H9 (cell line): ENCODE measurements around the gene LILRA6. TPM values are rescaled to one million over a fixed set of nuclear protein-coding genes. Genes with fewer than 3 reads are reported as not detected.

Experiments
- DNase-seq: peaks from one replicate; pipeline ENCODE4 v3.0.0-alpha.2; 2017
- H2AFZ ChIP-seq: one replicate; pipeline ENCODE4 v1.6.1; 2013; ENCODE audit warnings: mild to moderate bottlenecking, low read length, control low read depth, moderate library complexity
- H2AK5ac ChIP-seq: 2 replicates; pipeline ENCODE4 v1.6.1; 2013; ENCODE audit warnings: low read length, control low read depth, mixed read lengths; ENCODE audit not compliant: insufficient read length
- H2BK120ac ChIP-seq: one replicate; pipeline ENCODE4 v1.6.1; 2013; ENCODE audit warnings: low read depth, mild to moderate bottlenecking, low read length, control low read depth, inconsistent platforms; ENCODE audit not compliant: poor library complexity, severe bottlenecking
- H2BK12ac ChIP-seq: 2 replicates; pipeline ENCODE4 v1.6.1; 2013; ENCODE audit warnings: low read length, control low read depth, mixed read lengths, low read depth; ENCODE audit not compliant: insufficient read length
- H2BK15ac ChIP-seq: 2 replicates; pipeline ENCODE4 v1.6.1; 2013; ENCODE audit warnings: low read depth, low read length, control low read depth
- H2BK20ac ChIP-seq: one replicate; pipeline ENCODE4 v1.6.1; 2013; ENCODE audit warnings: low read depth, mild to moderate bottlenecking, low read length, control low read depth, inconsistent platforms; ENCODE audit not compliant: poor library complexity, severe bottlenecking
- H2BK5ac ChIP-seq: 2 replicates; pipeline ENCODE4 v1.6.1; 2013; ENCODE audit warnings: low read length, control low read depth, mixed read lengths; ENCODE audit not compliant: insufficient read length
- H3K14ac ChIP-seq: 2 replicates; pipeline ENCODE4 v1.6.1; 2013; ENCODE audit warnings: low read length, control low read depth; ENCODE audit not compliant: insufficient read depth
- H3K18ac ChIP-seq: 2 replicates; pipeline ENCODE4 v1.6.1; 2013; ENCODE audit warnings: low read depth, mild to moderate bottlenecking, mixed read lengths, low read length, control low read depth; ENCODE audit not compliant: insufficient read length
- H3K23ac ChIP-seq: 2 replicates; pipeline ENCODE4 v1.6.1; 2013; ENCODE audit warnings: low read length, control low read depth, mixed read lengths, low read depth; ENCODE audit not compliant: insufficient read length
- H3K23me2 ChIP-seq: 2 replicates; pipeline ENCODE4 v1.6.1; 2013; ENCODE audit warnings: low read depth, mild to moderate bottlenecking, mixed read lengths, low read length, control low read depth; ENCODE audit not compliant: insufficient read length, poor library complexity, severe bottlenecking
- H3K27ac ChIP-seq: 2 replicates; pipeline ENCODE4 v1.5.1; 2013; ENCODE audit warnings: low read length, control low read depth, mixed read lengths, low read depth; ENCODE audit not compliant: insufficient read length
- H3K27me3 ChIP-seq: 2 replicates; pipeline ENCODE4 v1.6.1; 2013; ENCODE audit warnings: low read length, control low read depth, inconsistent platforms; ENCODE audit not compliant: insufficient read depth
- H3K4ac ChIP-seq: 2 replicates; pipeline ENCODE4 v1.6.1; 2013; ENCODE audit warnings: low read depth, mild to moderate bottlenecking, control low read depth, inconsistent platforms, low read length, moderate library complexity
- H3K4me1 ChIP-seq: 2 replicates; pipeline ENCODE4 v1.6.1; 2013; ENCODE audit warnings: low read length, control low read depth, inconsistent platforms; ENCODE audit not compliant: insufficient read depth
- H3K4me2 ChIP-seq: 2 replicates; pipeline ENCODE4 v1.6.1; 2013; ENCODE audit warnings: low read length, control low read depth, mixed read lengths; ENCODE audit not compliant: insufficient read length, insufficient read depth
- H3K56ac ChIP-seq: 2 replicates; pipeline ENCODE4 v1.6.1; 2013; ENCODE audit warnings: low read depth, mild to moderate bottlenecking, mixed read lengths, low read length, control low read depth; ENCODE audit not compliant: insufficient read length
- H3K79me1 ChIP-seq: 2 replicates; pipeline ENCODE4 v1.6.1; 2013; ENCODE audit warnings: low read depth, mild to moderate bottlenecking, moderate library complexity, low read length, control low read depth, inconsistent platforms; ENCODE audit not compliant: insufficient read depth, poor library complexity, severe bottlenecking
- H3K79me2 ChIP-seq: 2 replicates; pipeline ENCODE4 v1.6.1; 2013; ENCODE audit warnings: low read length, control low read depth, inconsistent platforms; ENCODE audit not compliant: insufficient read depth
- H3K9ac ChIP-seq: 2 replicates; pipeline ENCODE4 v1.6.1; 2013; ENCODE audit warnings: low read length, control low read depth, mixed read lengths; ENCODE audit not compliant: insufficient read length; ENCODE audit errors: extremely low read depth
- H3K9me3 ChIP-seq: one replicate; pipeline ENCODE4 v1.6.1; 2013; ENCODE audit warnings: low read depth, low read length, inconsistent platforms; ENCODE audit not compliant: control insufficient read depth
- H3T11ph ChIP-seq: one replicate; pipeline ENCODE4 v1.6.1; 2013; ENCODE audit warnings: mild to moderate bottlenecking, low read length, control low read depth, inconsistent platforms
- H4K20me1 ChIP-seq: one replicate; pipeline ENCODE4 v1.6.1; 2013; ENCODE audit not compliant: control insufficient read depth, insufficient read length, insufficient read depth
- H4K5ac ChIP-seq: 2 replicates; pipeline ENCODE4 v1.6.1; 2013; ENCODE audit warnings: low read depth, mild to moderate bottlenecking, mixed read lengths, low read length, control low read depth; ENCODE audit not compliant: insufficient read length
- H4K8ac ChIP-seq: replicated peaks from 2 replicates; pipeline ENCODE4 v1.6.1; 2013; ENCODE audit warnings: low read length, control low read depth, mixed read lengths, low read depth; ENCODE audit not compliant: insufficient read length
- H4K91ac ChIP-seq: 2 replicates; pipeline ENCODE4 v1.6.1; 2013; ENCODE audit warnings: low read depth, mild to moderate bottlenecking, moderate library complexity, mixed read lengths, low read length, control low read depth; ENCODE audit not compliant: insufficient read length
- H3K27ac Mint-ChIP-seq, 3 experiments: 2 replicates in 2 of 3; 3 replicates in 1 of 3; pipeline ENCODE4 v1.8.0; 2020 to 2021; ENCODE audit warnings: mixed read lengths in 3 of 3, mild to moderate bottlenecking in 1 of 3, moderate library complexity in 1 of 3
- H3K27me3 Mint-ChIP-seq: 2 replicates; pipeline ENCODE4 v1.8.0; 2021; ENCODE audit warnings: low read depth, mild to moderate bottlenecking, moderate library complexity, mixed read lengths
- H3K36me3 Mint-ChIP-seq, 3 experiments: 2 replicates in 2 of 3; 3 replicates in 1 of 3; pipeline ENCODE4 v1.8.0; 2020 to 2021; ENCODE audit warnings: low read depth in 3 of 3, mixed read lengths in 3 of 3; ENCODE audit not compliant: insufficient read depth in 1 of 3
- H3K4me1 Mint-ChIP-seq, 2 experiments: 2 replicates each; pipeline ENCODE4 v1.8.0; 2020; ENCODE audit warnings: mixed read lengths in 2 of 2
- H3K4me3 Mint-ChIP-seq, 2 experiments: 2 replicates in 1 of 2; 3 replicates in 1 of 2; pipeline ENCODE4 v1.8.0; 2020 to 2021; ENCODE audit warnings: mild to moderate bottlenecking in 2 of 2, mixed read lengths in 2 of 2, moderate library complexity in 1 of 2
- H3K9me3 Mint-ChIP-seq, 2 experiments: 2 replicates in 1 of 2; 3 replicates in 1 of 2; pipeline ENCODE4 v1.8.0; 2020; ENCODE audit warnings: mild to moderate bottlenecking in 2 of 2, mixed read lengths in 2 of 2, moderate library complexity in 1 of 2
- WGBS: extraction: QIAGEN DNeasy Blood & Tissue Kit; methylation state at CpG from one replicate; pipeline ENCODE4 v1.1.7; 2013; ENCODE audit warnings: missing lambda C conversion rate, low lambda C conversion rate, mixed read lengths; ENCODE audit not compliant: insufficient read length; ENCODE audit errors: extremely low coverage; 5-methylcytosine and 5-hydroxymethylcytosine counted together
- total RNA-seq: library from RNA; stranded (reverse); gene quantifications from 2 replicates; pipeline ENCODE4 v1.2.1, GENCODE V29; 2021
- TF ChIP-seq, protein P1 (sequence below): fragments of 200-600 bp; sonication (generic); conservative IDR thresholded peaks from 3 replicates; pipeline ENCODE4 v1.8.0; 2021; ENCODE audit warnings: antibody characterized with exemption, mild to moderate bottlenecking

LILRA6 gene
- total RNA-seq, 1 experiment from 2014 or later: not detected

DNA sequence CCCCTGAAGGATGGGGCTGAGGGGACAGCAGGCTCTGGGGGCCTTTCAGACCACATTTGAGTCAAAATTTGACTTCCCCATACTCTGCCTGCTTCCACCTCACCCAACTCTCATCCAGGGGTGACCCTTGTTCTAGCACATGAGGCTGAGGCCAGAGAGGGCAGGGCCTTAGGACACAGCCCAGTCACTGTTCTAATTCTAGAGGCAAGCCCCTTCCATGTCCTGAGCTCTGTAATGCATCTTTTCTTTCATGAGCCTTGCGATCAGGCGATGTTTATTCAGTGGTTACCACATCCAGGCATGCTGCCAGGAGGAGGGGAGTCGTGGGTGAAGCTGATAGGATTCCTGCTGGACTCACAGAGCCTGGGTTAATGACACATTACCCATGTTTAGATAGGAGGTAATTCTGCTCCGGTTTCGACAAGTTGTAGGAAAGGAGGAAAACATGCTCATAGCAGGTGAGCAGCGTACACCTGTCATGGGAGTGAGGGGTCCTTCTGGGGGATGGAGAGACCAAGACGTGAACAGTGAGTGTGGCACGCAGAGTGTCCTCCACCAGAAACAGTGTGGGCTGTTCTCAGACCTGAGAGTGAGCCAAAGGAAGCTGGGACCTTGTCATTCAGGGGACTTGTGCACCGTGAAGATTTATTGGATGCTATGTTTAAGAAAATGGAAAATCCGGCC is 32.6 kb downstream of the LILRA6 start:
- no peak overlapping the region for H2BK15ac ChIP-seq
- H3K23me2 ChIP-seq: no peaks in the 10 kb centered on the region
- H3K9ac ChIP-seq: no peak overlapping the region
- no peak overlapping the region for H3K14ac ChIP-seq
- H3K79me2 ChIP-seq: peaks cover 3% of the 10 kb centered on the region; the same call in 1 of the 2 replicates
- no peak overlapping the region for H3K4ac ChIP-seq
- no peak overlapping the region for H4K91ac ChIP-seq
- H2BK20ac ChIP-seq: no peak overlapping the region
- Mint-ChIP-seq H3K27me3 (peaks cover 3% of the 10 kb centered on the region), H3K9me3 (no peaks in the 10 kb centered on the region), H3K36me3 (peaks cover 47 to 60% (median 49%) of the 10 kb centered on the region in 3 experiments), H3K4me1 (peaks cover 22 to 32% of the 10 kb centered on the region in 2 experiments), H3K27ac (peak overlapping the region in 2 of 3 experiments; percentile 44 to 77; a peak in 4 of 7 replicates), H3K4me3 (no peak overlapping the region; a peak in 2 of 5 replicates)
- no peak overlapping the region for H2BK5ac ChIP-seq
- H3K9me3 ChIP-seq: no peaks in the 10 kb centered on the region
- H2AK5ac ChIP-seq: no peak overlapping the region
- H3K27ac ChIP-seq: no peak overlapping the region
- no peak for DNase-seq
- no peak overlapping the region for H3T11ph ChIP-seq
- no peak overlapping the region for H4K5ac ChIP-seq
- no peak overlapping the region for H3K18ac ChIP-seq
- H4K8ac ChIP-seq: no peak overlapping the region
- H2AFZ ChIP-seq: no peak overlapping the region
- H2BK12ac ChIP-seq: no peak overlapping the region
- no peaks in the 10 kb centered on the region for H3K27me3 ChIP-seq
- no peaks in the 10 kb centered on the region for H3K4me1 ChIP-seq
- no peak overlapping the region for H3K23ac ChIP-seq
- no peaks in the 10 kb centered on the region for H3K79me1 ChIP-seq
- no peak overlapping the region for H3K4me2 ChIP-seq
- no CpG with 5 or more reads among the region's 10 CpGs for WGBS
- H3K56ac ChIP-seq: no peak overlapping the region
- peaks cover 3% of the 10 kb centered on the region for H4K20me1 ChIP-seq
- no peak overlapping the region for H2BK120ac ChIP-seq
- TF ChIP-seq, protein P1, sequence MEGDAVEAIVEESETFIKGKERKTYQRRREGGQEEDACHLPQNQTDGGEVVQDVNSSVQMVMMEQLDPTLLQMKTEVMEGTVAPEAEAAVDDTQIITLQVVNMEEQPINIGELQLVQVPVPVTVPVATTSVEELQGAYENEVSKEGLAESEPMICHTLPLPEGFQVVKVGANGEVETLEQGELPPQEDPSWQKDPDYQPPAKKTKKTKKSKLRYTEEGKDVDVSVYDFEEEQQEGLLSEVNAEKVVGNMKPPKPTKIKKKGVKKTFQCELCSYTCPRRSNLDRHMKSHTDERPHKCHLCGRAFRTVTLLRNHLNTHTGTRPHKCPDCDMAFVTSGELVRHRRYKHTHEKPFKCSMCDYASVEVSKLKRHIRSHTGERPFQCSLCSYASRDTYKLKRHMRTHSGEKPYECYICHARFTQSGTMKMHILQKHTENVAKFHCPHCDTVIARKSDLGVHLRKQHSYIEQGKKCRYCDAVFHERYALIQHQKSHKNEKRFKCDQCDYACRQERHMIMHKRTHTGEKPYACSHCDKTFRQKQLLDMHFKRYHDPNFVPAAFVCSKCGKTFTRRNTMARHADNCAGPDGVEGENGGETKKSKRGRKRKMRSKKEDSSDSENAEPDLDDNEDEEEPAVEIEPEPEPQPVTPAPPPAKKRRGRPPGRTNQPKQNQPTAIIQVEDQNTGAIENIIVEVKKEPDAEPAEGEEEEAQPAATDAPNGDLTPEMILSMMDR: no peak
